MM.1S (cell line): Measurements from ENCODE around the gene KIR2DL4.
"Not testable (repeated sequence)": the region's sequence is repeated elsewhere in the genome, so short reads cannot be mapped to it uniquely, and the experiment has no call there.

Experiments used
- DNase-seq: peaks from one replicate; pipeline ENCODE4 v3.0.0-alpha.2; 2015
- H2AFZ ChIP-seq: fragments of 300-600 bp; sonication (generic); 2 replicates; pipeline ENCODE4 v1.6.0; 2016; ENCODE audit warnings: antibody characterized with exemption, low read length
- H3F3A ChIP-seq: fragments of 300-600 bp; sonication (generic); 2 replicates; pipeline ENCODE4 v1.6.1; 2016; ENCODE audit warnings: mild to moderate bottlenecking, antibody characterized with exemption, low read length, moderate library complexity, mixed read lengths; ENCODE audit not compliant: insufficient read depth
- H3K27ac ChIP-seq: fragments of 300-600 bp; sonication (generic); 2 replicates; pipeline ENCODE4 v1.5.1; 2016; ENCODE audit warnings: mild to moderate bottlenecking, low read length
- H3K27me3 ChIP-seq: fragments of 300-600 bp; sonication (generic); replicated peaks from 2 replicates; pipeline ENCODE4 v1.6.0; 2016; ENCODE audit warnings: low read length; ENCODE audit not compliant: insufficient read depth
- H3K36me3 ChIP-seq: fragments of 300-600 bp; sonication (generic); replicated peaks from 2 replicates; pipeline ENCODE4 v1.6.1; 2016; ENCODE audit warnings: mild to moderate bottlenecking, low read length, mixed read lengths; ENCODE audit not compliant: insufficient read depth
- H3K4me1 ChIP-seq: fragments of 300-600 bp; sonication (generic); 2 replicates; pipeline ENCODE4 v1.6.1; 2016; ENCODE audit warnings: low read length, mixed read lengths
- H3K4me2 ChIP-seq: fragments of 300-600 bp; sonication (generic); 2 replicates; pipeline ENCODE4 v1.6.0; 2016; ENCODE audit warnings: low read depth, low read length
- H3K4me3 ChIP-seq: fragments of 300-600 bp; sonication (generic); 2 replicates; pipeline ENCODE4 v1.5.1; 2016; ENCODE audit warnings: low read length, mixed read lengths
- H3K79me2 ChIP-seq: fragments of 300-600 bp; sonication (generic); 2 replicates; pipeline ENCODE4 v1.6.1; 2016; ENCODE audit warnings: mixed run types, low read length, mixed read lengths
- H3K9ac ChIP-seq: fragments of 300-600 bp; sonication (generic); 2 replicates; pipeline ENCODE4 v1.6.1; 2016; ENCODE audit warnings: low read length, mixed read lengths
- H3K9me2 ChIP-seq: fragments of 300-600 bp; sonication (generic); replicated peaks from 2 replicates; pipeline ENCODE4 v1.6.1; 2016; ENCODE audit warnings: mild to moderate bottlenecking, low read length, mixed read lengths; ENCODE audit not compliant: insufficient read depth
- H3K9me3 ChIP-seq: fragments of 300-600 bp; sonication (generic); replicated peaks from 2 replicates; pipeline ENCODE4 v1.6.1; 2016; ENCODE audit warnings: mild to moderate bottlenecking, low read length, mixed read lengths; ENCODE audit not compliant: insufficient read depth
- H4K20me1 ChIP-seq: fragments of 300-600 bp; sonication (generic); 2 replicates; pipeline ENCODE4 v1.6.1; 2016; ENCODE audit warnings: mild to moderate bottlenecking, low read length, moderate library complexity, mixed read lengths; ENCODE audit not compliant: insufficient read depth
- CTCF ChIP-seq: fragments of 300-600 bp; sonication (generic); IDR thresholded peaks from 2 replicates; pipeline ENCODE4 v1.5.1; 2016; ENCODE audit warnings: antibody characterized with exemption, low read length, mixed read lengths
- EZH2 ChIP-seq: fragments of 300-600 bp; sonication (generic); optimal IDR thresholded peaks from 2 replicates; pipeline ENCODE3; 2017; ENCODE audit warnings: low read depth, mild to moderate bottlenecking, antibody characterized with exemption, low read length, mixed read lengths
- EZH2phosphoT487 ChIP-seq: fragments of 300-600 bp; sonication (generic); IDR thresholded peaks from 2 replicates; pipeline ENCODE4 v1.6.1; 2018; ENCODE audit warnings: antibody characterized with exemption, low read length

KIR2DL4 gene

GRCh38 chr19:54804571-54804970 lies 1.2 kb downstream of the KIR2DL4 start:
- H3K9me3 ChIP-seq, result no peaks in the 10 kb centered on the region
- no peak for DNase-seq
- no peaks in the 10 kb centered on the region for H3K4me1 ChIP-seq
- H3K27me3 ChIP-seq, result no peaks in the 10 kb centered on the region; the same call in 1 of the 2 replicates
- TF ChIP-seq CTCF (no peak), EZH2phosphoT487 (no peak), EZH2 (no peak)
- H3K27ac ChIP-seq, result no peak overlapping the region
- no peaks in the 10 kb centered on the region for H3K36me3 ChIP-seq
- H3K9ac ChIP-seq, result no peak overlapping the region
- H4K20me1 ChIP-seq, result no peaks in the 10 kb centered on the region
- no peak overlapping the region for H2AFZ ChIP-seq
- no peaks in the 10 kb centered on the region for H3K79me2 ChIP-seq
- no peaks in the 10 kb centered on the region for H3K9me2 ChIP-seq
- no peak overlapping the region for H3K4me2 ChIP-seq
- no peak overlapping the region for H3K4me3 ChIP-seq
- H3F3A ChIP-seq, result no peaks in the 10 kb centered on the region

GRCh38 chr19:54805665-54806515 lies 2.5 kb downstream of the KIR2DL4 start:
- no peaks in the 10 kb centered on the region for H3K79me2 ChIP-seq
- no peak overlapping the region for H3K27ac ChIP-seq
- no peak overlapping the region for H2AFZ ChIP-seq
- no peaks in the 10 kb centered on the region; the same call in 1 of the 2 replicates for H3K27me3 ChIP-seq
- DNase-seq, result no peak
- H3K9me3 ChIP-seq, result no peaks in the 10 kb centered on the region
- H3K4me3 ChIP-seq, result no peak overlapping the region
- no peaks in the 10 kb centered on the region for H3F3A ChIP-seq
- TF ChIP-seq EZH2 (no peak), CTCF (no peak), EZH2phosphoT487 (no peak)
- H3K36me3 ChIP-seq, result no peaks in the 10 kb centered on the region
- H3K4me2 ChIP-seq, result no peak overlapping the region
- no peaks in the 10 kb centered on the region for H3K9me2 ChIP-seq
- H4K20me1 ChIP-seq, result no peaks in the 10 kb centered on the region
- no peak overlapping the region for H3K9ac ChIP-seq
- no peaks in the 10 kb centered on the region for H3K4me1 ChIP-seq

- H3K9me3 ChIP-seq, result no peaks in the 10 kb centered on the region
- H2AFZ ChIP-seq, result no peak overlapping the region
- no peak overlapping the region for H3K9ac ChIP-seq
- H3K79me2 ChIP-seq, result no peaks in the 10 kb centered on the region
- H3K4me3 ChIP-seq, result no peak overlapping the region
- H3K9me2 ChIP-seq, result no peaks in the 10 kb centered on the region
- H3K4me1 ChIP-seq, result no peaks in the 10 kb centered on the region
- H3K36me3 ChIP-seq, result no peaks in the 10 kb centered on the region
- H3F3A ChIP-seq, result no peaks in the 10 kb centered on the region
- no peak overlapping the region for H3K4me2 ChIP-seq
- no peak for TF ChIP-seq EZH2phosphoT487
- TF ChIP-seq EZH2, result no peak
- TF ChIP-seq CTCF, result no peak
- H3K27ac ChIP-seq, result no peak overlapping the region
- H3K27me3 ChIP-seq, result no peaks in the 10 kb centered on the region; the same call in 1 of the 2 replicates
- DNase-seq, result no peak
- H4K20me1 ChIP-seq, result no peaks in the 10 kb centered on the region
These were observed 3.1 kb downstream of the KIR2DL4 start for GRCh38 chr19:54806516-54806838.

- not testable (repeated sequence) for H3K79me2 ChIP-seq, H3K36me3 ChIP-seq, H2AFZ ChIP-seq, H3K9me3 ChIP-seq, H3K27me3 ChIP-seq, H3K4me2 ChIP-seq, H3K9me2 ChIP-seq, DNase-seq, H3K4me3 ChIP-seq, H3K9ac ChIP-seq, H3F3A ChIP-seq, H3K27ac ChIP-seq, H3K4me1 ChIP-seq, H4K20me1 ChIP-seq
These were observed 11.2 kb downstream of the KIR2DL4 start for GRCh38 chr19:54814571-54814970.

- not testable (repeated sequence) for H4K20me1 ChIP-seq, H3K79me2 ChIP-seq, H3F3A ChIP-seq, H3K4me3 ChIP-seq, H2AFZ ChIP-seq, DNase-seq, H3K36me3 ChIP-seq, H3K4me1 ChIP-seq, H3K27ac ChIP-seq, H3K9me3 ChIP-seq, H3K27me3 ChIP-seq, H3K9me2 ChIP-seq, H3K4me2 ChIP-seq, H3K9ac ChIP-seq
These were observed 12.8 kb downstream of the KIR2DL4 start, which contains the start of gene KIR3DL1 for GRCh38 chr19:54816251-54816650. KIR3DL1 (plus strand) TSS chr19:54816468.
